ENCODE data around the gene IQSEC1.

The IQSEC1 gene

GRCh38 chr3:13006216-13006990 is 66.8 kb downstream of the IQSEC1 start:
- H3K9me3 ChIP-seq (ENCODE audit: severe bottlenecking), result no peaks in the 10 kb centered on the region
- no peaks in the 10 kb centered on the region for H3K27me3 ChIP-seq (ENCODE audit: insufficient read depth, poor library complexity, severe bottlenecking)
- no peak overlapping the region for H3K27ac ChIP-seq (ENCODE audit: poor library complexity, severe bottlenecking)
- no peaks in the 10 kb centered on the region for H3K36me3 ChIP-seq (ENCODE audit: low read depth)
- TF ChIP-seq CTCF (IDR thresholded peaks at IDR 0.05; ENCODE audit: poor library complexity, severe bottlenecking), result no peak
- H3K4me3 ChIP-seq (ENCODE audit: severe bottlenecking), result no peak overlapping the region
- ATAC-seq (ENCODE audit: low read depth) (no peak), DNase-seq (ENCODE audit: low spot score) (no peak)
- H3K4me1 ChIP-seq (ENCODE audit: insufficient read depth, poor library complexity, severe bottlenecking), result no peaks in the 10 kb centered on the region

GRCh38 chr3:13005301-13005700 is 67.9 kb downstream of the IQSEC1 start:
- H3K4me1 ChIP-seq (ENCODE audit: insufficient read depth, poor library complexity, severe bottlenecking), result no peaks in the 10 kb centered on the region
- no peak overlapping the region for H3K27ac ChIP-seq (ENCODE audit: poor library complexity, severe bottlenecking)
- H3K4me3 ChIP-seq (ENCODE audit: severe bottlenecking), result no peak overlapping the region
- TF ChIP-seq CTCF (IDR thresholded peaks at IDR 0.05; ENCODE audit: poor library complexity, severe bottlenecking), result no peak
- no peaks in the 10 kb centered on the region for H3K27me3 ChIP-seq (ENCODE audit: insufficient read depth, poor library complexity, severe bottlenecking)
- H3K9me3 ChIP-seq (ENCODE audit: severe bottlenecking), result no peaks in the 10 kb centered on the region
- H3K36me3 ChIP-seq (ENCODE audit: low read depth), result no peaks in the 10 kb centered on the region
- peak; percentile 27 for DNase-seq (ENCODE audit: low spot score)
- ATAC-seq (ENCODE audit: low read depth), result no peak

GRCh38 chr3:13004376-13004775 is 68.9 kb downstream of the IQSEC1 start:
- Histone ChIP-seq H3K36me3 (ENCODE audit: low read depth) (no peaks in the 10 kb centered on the region), H3K9me3 (ENCODE audit: severe bottlenecking) (no peaks in the 10 kb centered on the region), H3K27ac (ENCODE audit: poor library complexity, severe bottlenecking) (no peak overlapping the region), H3K4me3 (ENCODE audit: severe bottlenecking) (no peak overlapping the region), H3K4me1 (ENCODE audit: insufficient read depth, poor library complexity, severe bottlenecking) (no peaks in the 10 kb centered on the region), H3K27me3 (ENCODE audit: insufficient read depth, poor library complexity, severe bottlenecking) (no peaks in the 10 kb centered on the region)
- no peak for ATAC-seq (ENCODE audit: low read depth)
- TF ChIP-seq CTCF (IDR thresholded peaks at IDR 0.05; ENCODE audit: poor library complexity, severe bottlenecking), result no peak
- peak; percentile 23 for DNase-seq (ENCODE audit: low spot score)

DNA sequence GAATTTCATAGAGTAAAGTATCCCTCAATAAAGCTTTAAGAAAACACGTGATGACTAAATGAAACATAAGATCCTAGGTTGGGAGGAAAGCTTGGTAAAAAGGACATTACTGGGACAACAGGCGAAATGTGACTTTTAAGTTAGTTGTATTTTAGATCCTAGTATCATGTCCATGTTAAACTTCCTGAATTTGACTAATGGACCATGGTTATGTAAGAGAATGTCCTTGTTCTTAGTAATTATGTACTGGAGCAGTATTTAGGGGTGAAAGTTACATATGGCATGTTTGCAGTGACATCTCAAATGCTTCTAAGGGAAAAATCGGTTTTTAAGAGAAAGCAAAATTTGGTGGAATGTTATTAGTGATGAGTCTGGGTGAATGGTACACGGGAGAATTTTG is 69.6 kb downstream of the IQSEC1 start:
- no peaks in the 10 kb centered on the region for H3K27me3 ChIP-seq (ENCODE audit: insufficient read depth, poor library complexity, severe bottlenecking)
- no peak for DNase-seq (ENCODE audit: low spot score)
- no peak overlapping the region for H3K4me3 ChIP-seq (ENCODE audit: severe bottlenecking)
- no peaks in the 10 kb centered on the region for H3K36me3 ChIP-seq (ENCODE audit: low read depth)
- no peaks in the 10 kb centered on the region for H3K9me3 ChIP-seq (ENCODE audit: severe bottlenecking)
- no peak for TF ChIP-seq CTCF (IDR thresholded peaks at IDR 0.05; ENCODE audit: poor library complexity, severe bottlenecking)
- no peaks in the 10 kb centered on the region for H3K4me1 ChIP-seq (ENCODE audit: insufficient read depth, poor library complexity, severe bottlenecking)
- ATAC-seq (ENCODE audit: low read depth), result no peak
- no peak overlapping the region for H3K27ac ChIP-seq (ENCODE audit: poor library complexity, severe bottlenecking)

- Histone ChIP-seq H3K27ac (ENCODE audit: poor library complexity, severe bottlenecking) (no peak overlapping the region), H3K27me3 (ENCODE audit: insufficient read depth, poor library complexity, severe bottlenecking) (no peaks in the 10 kb centered on the region), H3K4me1 (ENCODE audit: insufficient read depth, poor library complexity, severe bottlenecking) (no peaks in the 10 kb centered on the region), H3K36me3 (ENCODE audit: low read depth) (no peaks in the 10 kb centered on the region), H3K4me3 (ENCODE audit: severe bottlenecking) (no peak overlapping the region), H3K9me3 (ENCODE audit: severe bottlenecking) (no peaks in the 10 kb centered on the region)
- no peak for ATAC-seq (ENCODE audit: low read depth)
- DNase-seq (ENCODE audit: low spot score), result no peak
- TF ChIP-seq CTCF (IDR thresholded peaks at IDR 0.05; ENCODE audit: poor library complexity, severe bottlenecking), result no peak
Observed at GRCh38 chr3:13002398-13003124, 70.7 kb downstream of the IQSEC1 start.

Measured in RWPE2 (cell line).